Kidney tubule cell (primary cell): Measurements from ENCODE around the gene GPRC5A.

Experiments
- DNase-seq: peaks from one replicate; pipeline ENCODE4 v3.0.0-alpha.2; 2018; ENCODE audit warnings: low spot score

Gene GPRC5A

DNA sequence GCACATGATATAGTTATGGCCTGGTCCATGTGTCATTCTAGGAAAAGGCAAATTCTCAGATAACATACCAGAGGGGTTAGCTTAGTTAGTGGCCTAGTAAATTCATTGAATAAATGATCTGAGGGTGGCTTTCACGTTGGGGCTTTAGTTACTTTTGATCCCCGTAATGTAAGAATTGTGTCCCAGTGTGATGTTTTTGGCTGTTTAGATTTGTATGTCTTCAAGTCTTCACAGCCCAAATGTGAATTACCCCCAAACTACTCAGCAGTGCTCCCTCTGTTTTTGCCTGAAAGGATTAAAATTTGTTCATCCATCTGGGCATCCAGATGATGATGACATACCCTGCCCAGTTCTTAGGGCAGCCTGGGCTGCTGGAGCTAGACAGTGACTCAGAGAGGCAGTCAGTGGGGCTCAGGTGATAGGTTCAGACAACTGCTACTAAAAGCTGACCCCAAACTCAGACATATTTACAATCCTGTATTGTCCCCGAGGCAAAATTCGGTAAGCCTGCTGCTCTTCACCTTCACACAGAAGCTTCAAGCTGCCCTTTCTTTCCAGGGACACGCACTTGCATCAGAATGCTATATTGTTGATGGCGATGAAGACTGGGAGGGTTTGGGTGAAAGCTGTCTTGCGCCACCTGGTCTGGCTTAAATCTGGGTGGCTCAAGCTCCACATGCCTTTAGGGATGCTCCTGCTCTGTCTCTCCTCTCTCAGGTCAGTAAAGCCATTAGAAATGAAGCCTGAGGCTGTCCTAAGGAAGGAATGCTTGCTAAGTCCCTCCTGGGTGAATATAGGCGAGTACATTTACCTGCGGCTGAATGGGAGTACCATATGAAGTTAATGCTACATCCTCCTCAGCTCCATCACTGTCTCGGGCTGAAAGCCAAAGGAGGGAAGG lies 50.3 kb downstream of the GPRC5A start:
- peak; percentile 43 for DNase-seq

DNA sequence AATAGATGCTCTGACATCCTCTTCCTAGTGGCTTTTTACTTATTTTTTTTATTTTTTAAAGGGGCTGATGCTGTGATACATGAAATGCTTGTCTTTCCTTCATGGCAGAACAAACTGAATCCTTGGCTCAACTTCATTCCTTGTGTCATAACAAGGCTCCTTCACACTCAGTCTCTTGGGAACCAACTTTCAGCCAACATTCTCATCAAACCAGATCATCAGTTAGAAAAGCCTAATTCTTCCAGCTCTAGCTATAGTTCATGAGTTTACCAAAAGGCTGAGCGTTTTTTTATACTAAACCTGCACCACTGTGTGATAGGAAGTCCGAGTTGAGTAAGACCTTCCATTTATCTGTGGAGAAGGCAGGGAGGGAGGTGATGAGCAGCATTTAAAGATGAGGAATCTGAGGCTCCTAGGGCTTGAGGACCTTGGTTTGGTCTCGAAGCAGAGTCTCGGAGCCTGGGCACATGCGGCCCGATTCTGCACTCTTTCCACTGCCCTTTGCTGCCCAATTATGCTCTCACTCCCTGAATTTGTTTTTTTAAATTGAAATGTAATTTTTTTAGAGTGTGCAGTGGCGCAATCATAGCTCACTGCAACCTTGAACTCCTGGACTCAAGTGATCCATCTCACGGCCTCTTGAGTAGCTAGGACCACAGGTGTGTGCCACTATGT lies 52.4 kb downstream of the GPRC5A start:
- no peak for DNase-seq

DNA sequence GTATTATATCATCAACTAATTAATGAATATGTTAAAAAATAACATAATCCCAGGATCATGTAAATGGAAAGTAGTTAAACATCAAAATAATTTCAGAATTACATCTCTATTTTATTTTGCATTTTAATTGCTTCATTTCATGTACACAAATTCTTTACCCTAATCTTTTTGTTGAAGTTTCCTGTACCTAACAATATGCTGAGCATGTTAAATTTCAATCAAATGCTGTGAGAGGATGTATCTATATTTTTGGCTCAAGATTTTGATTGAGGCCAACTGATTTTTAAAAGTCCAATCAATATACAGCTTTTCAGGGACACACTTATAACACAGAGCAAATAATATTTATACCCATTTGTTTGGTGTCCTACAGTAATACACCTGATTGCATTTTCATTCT lies 54.2 kb downstream of the GPRC5A start:
- no peak for DNase-seq

DNA sequence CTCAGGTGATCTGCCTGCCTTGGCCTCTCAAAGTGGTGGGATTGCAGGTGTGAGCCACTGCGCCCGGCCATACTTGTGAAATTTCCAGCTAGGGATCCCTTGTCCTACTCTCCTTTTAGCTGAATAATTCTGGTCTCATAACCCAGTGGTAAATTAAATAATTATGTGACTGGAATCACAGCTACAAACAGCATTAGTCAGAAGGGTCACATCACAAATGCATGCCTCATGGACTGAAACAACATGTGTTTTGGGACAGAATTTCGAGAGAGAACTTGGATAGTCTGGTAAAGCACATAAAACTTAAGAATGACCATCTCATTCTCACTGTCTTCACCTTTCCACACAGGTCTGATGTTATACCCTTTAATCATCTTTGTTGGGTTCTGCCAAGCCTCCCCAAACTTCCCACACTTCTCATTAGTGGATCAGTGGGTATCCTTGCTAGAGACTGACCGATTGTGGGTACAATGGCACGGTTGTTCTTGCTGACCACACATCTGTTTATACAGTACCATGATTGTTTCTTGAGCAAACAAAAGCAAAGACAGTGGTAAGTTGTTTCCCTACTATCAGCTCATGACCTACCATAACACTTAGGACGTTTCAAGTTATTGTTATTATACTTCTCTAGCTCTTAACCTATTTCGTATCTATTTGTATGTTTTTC lies 55.5 kb downstream of the GPRC5A start:
- DNase-seq: no peak

DNA sequence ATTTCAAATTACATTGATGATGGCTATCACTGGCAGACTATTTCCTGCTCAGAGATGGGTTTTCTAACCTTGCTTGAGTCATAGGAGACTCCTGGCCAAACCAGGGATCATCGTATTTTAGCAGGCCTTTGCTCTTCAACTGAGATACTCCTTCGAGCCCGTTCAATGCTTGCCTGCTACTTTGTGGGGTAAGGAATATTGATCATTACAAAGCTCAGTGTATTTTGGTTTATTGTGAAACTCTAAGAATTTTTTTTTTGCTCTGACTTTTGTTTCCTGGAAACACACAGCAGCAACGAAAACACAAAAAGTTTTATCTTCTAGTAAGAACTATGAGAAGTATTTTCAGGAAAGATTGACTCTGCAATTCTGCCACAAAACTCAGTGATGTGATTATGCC lies 56.5 kb downstream of the GPRC5A start:
- no peak for DNase-seq

DNA sequence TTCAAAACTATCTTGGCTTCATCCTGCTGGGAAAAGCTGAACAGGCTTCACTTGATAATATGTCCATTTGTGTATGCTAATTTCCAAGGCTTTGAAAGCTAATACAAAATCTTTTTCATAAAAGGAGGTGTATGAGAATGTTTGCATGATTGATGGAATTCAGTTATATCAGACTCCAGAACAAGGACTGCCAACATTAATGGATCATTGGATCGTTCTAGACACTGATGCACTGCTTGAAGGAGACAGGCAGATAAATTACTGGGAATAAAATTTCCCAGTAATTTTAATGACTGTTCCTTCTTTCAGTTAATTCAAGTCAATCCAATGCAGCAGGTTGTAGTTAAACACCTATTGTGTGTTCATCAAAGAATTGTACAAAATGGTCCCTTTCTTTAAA lies 60.1 kb downstream of the GPRC5A start:
- DNase-seq: no peak

DNA sequence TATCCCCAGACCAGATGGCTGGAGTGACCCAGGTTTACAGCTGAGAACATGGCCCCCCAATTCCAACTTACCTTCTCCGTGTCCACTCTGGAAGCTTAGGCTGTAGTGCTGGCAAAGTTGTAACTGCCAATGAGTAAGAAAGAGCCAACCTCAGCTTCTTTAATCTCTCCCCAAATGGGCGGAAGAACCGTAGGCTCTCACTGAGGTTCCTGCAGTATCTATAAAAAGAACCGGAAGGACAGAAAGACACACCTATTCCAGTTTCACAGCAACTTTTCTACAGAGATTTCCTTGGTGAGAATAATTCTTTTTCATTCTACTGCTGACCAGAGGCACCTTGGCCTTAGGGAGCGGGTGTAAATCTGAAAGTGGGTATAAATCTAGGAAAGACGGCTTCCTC lies 60.7 kb downstream of the GPRC5A start, which contains the start of gene GPRC5D:
Gene GPRC5D (minus strand): TSS at position 135 of the 400 bp plus-strand sequence. CDS start 1,786 bp downstream, outside the sequence.
- DNase-seq: no peak

DNA sequence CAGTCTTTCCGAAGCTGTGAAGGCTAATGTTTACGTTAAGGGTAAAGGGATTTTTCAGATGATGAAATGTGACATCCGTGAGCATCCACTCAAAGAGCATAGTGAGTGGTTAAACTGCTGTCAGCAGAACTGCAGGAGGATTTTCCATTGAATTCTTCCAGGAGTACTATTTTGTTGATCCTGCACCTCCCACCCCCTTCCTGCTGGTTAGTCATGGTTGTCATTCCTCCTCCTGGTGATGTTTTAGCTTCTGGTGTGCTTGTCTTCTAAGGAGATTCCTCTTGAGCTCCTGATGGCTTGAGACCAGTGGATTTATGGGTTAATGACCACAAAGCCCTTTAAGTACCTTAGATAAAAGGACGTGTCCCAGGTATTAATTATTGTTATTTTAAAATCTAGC lies 63.0 kb downstream of the GPRC5A start:
- DNase-seq: peak; percentile 52

DNA sequence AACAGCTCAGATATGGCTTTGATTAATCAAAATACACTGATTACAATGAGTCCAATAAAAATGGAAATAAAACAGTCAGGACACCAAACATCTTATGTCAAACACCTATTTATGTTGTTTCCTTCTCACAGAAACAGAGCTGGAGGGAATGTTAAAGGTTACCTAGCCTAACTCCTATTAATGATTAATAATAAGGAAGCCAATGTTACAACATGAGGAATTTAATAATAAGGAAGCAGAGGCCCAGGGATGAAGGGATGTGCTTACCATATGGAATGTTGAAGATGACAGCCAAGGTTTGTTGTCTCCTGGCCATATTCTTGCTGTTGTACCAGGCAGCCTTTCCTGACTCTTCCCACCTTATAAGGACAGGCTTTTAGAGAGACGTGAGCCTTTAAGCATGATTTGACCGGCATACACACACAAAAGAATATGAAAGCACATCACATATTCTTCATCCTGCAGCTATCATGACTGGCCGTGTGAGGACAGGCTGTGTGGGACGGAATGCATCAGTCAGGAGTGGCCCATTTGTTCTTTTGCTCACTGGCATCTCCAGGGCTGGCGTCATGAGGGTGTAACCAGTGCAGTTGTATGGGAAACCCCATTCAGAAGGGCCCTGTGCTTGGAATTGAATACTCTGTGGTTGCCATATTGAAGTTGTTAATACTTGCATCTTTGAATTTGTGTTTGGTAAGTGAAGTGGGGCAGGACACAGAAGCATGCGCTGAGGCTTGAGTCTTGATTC lies 63.7 kb downstream of the GPRC5A start:
- DNase-seq: peak; percentile 65

DNA sequence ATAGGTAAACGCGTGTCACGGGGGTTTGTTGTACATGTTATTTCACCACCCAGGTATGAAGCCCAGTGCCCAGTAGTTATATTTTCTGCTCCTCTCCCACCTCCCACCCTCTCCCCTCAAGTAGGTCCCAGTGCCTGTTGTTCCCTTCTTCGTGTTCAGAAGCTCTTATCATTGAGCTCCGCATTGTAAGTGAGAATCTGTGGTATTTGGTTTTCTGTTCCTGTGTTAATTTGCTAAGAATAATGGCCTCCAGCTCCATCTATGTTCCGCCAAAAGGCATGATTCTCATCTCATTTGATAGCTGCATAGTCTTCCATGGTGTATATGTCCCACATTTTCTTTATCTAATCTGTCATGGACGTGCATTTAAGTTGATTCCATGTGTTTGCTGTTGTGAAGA lies 67.5 kb downstream of the GPRC5A start:
- no peak for DNase-seq

DNA sequence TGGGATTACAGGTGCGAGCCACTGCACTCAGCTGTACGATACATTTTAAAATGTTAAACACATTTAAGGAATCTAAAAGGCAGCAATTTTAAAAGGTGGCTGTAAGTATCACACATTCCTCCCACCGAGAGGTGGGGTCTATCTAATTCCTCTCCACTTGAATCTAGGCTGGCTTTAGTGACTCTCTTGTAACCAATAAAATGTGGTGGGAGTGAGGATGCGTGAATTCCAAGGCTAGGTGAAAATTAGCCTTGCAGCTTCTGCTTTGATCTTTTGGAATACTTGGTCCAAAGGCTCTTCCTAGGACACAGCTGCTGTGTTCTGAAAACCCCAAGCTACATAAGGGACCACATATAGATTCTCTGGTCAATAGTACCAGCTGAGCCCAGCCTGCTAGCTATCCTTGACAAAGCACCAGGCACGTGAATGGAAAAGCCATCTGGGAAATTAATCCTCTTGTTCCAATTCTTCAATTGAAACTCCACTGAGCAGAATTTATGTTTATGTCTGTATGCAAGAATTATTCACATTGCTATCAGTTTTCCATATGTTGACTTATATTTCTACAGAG lies 69.4 kb downstream of the GPRC5A start:
- DNase-seq: no peak

DNA sequence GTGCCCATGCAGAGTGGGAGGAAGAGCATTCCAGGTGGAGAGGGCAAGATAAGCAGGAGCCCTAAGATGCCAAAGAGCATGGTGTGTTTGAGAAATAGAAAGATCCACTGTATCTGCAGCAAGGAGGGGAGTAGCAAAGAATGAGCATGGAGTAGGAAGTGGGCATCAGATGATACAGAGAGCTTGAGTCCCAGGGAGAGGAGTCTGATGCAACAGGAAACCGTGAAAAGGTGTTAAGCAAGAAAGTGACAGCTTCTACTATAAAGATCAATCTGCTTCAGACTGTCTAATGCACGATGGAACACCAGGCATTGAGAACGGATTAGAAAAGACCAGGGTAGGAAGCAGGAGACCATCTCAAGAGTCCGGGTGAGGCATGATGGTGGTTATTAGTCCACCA lies 72.9 kb downstream of the GPRC5A start:
- DNase-seq: no peak

DNA sequence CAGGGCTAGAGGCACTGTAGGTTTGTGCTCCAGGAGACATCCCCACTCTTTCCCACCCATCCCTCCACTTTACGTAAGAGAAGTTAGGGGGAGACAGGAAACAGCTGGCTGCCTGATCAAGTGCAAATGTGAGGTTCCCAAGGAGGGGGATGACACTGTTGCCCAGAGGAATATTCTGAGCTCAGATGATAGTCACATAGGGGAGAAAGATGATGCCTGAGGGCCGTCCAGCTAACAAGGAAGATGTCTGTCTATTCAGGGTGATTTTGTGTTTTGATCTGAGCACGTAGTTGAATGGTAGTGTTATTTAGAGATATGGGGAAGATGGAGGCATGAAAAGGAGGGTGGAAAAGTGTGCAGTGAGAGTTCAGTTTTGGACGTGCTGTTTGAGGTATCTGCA lies 74.5 kb downstream of the GPRC5A start:
- no peak for DNase-seq
